ENCODE results near the gene SLC25A30. TPM values are rescaled to one million over a fixed set of nuclear protein-coding genes. Genes with fewer than 3 reads are reported as not detected.

The SLC25A30 gene
- total and polyA plus RNA-seq, 2 of the 13 experiments (the other 11 are each of a cell fraction or from before 2014, with no cell fraction given): 19.6 to 22.5 TPM

DNA sequence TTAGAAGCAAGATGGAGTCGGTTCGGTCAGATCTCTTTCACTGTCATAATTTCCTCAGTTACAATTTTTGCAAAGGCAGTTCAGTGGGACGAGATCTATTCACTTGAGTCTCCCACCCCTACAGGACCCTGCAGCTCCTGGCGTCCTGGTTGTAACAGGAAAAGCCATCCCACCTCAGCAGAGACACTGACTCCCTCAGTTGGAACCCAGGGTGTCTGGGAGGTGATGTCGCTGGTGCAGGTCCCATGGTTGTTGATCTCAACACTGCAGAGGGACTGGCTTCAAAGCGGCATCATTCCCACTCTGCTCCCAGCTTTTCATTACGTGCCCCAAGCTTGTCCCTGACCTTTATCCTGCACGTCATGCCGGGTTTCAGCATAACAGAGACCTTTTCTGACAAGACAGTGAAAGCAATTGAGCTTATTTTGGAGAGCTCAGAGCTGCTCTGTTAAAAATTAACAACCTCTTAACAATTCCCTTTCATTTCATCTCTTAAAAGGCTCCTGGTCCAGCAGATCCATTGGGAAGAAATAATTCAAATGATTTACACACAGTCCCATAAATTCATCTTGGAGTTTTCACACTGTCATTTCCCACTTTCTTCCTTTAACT is 29.0 kb upstream of the SLC25A30 start (continued):
- TF ChIP-seq NFKBIZ (CRISPR knock-in tag; IDR thresholded peaks at IDR 0.05) (no peak), NFKB2 (CRISPR knock-in tag; IDR thresholded peaks at IDR 0.05; ENCODE audit: borderline replicate concordance) (no peak), NR0B2 (CRISPR knock-in tag; IDR thresholded peaks at IDR 0.05) (no peak), NAIF1 (CRISPR knock-in tag; IDR thresholded peaks at IDR 0.05; ENCODE audit: borderline replicate concordance) (no peak), ZNF513 (CRISPR knock-in tag; conservative IDR thresholded peaks at IDR 0.05) (no peak), MYC (CRISPR knock-in tag; IDR thresholded peaks at IDR 0.05; ENCODE audit: borderline replicate concordance) (no peak), CBX1 (IDR thresholded peaks at IDR 0.05; ENCODE audit: low read depth) (no peak), STAT5B (CRISPR knock-in tag; IDR thresholded peaks at IDR 0.05) (no peak), ZMAT3 (CRISPR knock-in tag; conservative IDR thresholded peaks at IDR 0.05) (0 out of 2 replicates have a peak, but pooled peaks have one; percentile 34), MAF1 (CRISPR knock-in tag; IDR thresholded peaks at IDR 0.05; ENCODE audit: borderline replicate concordance) (no peak)
- TF ChIP-seq, protein P1, sequence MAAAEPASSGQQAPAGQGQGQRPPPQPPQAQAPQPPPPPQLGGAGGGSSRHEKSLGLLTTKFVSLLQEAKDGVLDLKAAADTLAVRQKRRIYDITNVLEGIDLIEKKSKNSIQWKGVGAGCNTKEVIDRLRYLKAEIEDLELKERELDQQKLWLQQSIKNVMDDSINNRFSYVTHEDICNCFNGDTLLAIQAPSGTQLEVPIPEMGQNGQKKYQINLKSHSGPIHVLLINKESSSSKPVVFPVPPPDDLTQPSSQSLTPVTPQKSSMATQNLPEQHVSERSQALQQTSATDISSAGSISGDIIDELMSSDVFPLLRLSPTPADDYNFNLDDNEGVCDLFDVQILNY (CRISPR knock-in tag; conservative IDR thresholded peaks at IDR 0.05): no peak
- TF ChIP-seq, protein P2, sequence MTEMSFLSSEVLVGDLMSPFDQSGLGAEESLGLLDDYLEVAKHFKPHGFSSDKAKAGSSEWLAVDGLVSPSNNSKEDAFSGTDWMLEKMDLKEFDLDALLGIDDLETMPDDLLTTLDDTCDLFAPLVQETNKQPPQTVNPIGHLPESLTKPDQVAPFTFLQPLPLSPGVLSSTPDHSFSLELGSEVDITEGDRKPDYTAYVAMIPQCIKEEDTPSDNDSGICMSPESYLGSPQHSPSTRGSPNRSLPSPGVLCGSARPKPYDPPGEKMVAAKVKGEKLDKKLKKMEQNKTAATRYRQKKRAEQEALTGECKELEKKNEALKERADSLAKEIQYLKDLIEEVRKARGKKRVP (CRISPR knock-in tag; IDR thresholded peaks at IDR 0.05): peak; percentile 54 to 76; a peak in 3 of 4 replicates
- TF ChIP-seq, protein P3, sequence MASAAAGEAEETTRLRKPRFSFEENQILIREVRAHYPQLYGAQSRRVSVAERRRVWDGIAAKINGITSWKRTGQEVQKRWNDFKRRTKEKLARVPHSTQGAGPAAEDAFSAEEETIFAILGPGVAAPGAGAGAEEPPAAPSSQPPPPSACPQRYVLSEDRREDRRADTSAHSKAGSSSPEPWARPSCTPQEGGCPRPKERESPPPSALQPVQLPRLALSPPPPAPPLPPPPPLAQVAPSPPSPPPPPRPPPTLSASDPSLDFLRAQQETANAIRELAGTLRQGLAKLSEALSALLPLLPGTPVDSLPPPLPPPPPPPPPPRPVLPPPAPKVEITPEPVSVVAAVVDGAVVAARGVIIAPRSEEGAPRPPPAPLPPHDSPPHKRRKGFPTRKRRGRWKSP (CRISPR knock-in tag; IDR thresholded peaks at IDR 0.05): no peak; the same call in none of the 2 replicates

All from HepG2 (cell line).